ENCODE results near the gene BEND3.

- TF ChIP-seq, protein P1, sequence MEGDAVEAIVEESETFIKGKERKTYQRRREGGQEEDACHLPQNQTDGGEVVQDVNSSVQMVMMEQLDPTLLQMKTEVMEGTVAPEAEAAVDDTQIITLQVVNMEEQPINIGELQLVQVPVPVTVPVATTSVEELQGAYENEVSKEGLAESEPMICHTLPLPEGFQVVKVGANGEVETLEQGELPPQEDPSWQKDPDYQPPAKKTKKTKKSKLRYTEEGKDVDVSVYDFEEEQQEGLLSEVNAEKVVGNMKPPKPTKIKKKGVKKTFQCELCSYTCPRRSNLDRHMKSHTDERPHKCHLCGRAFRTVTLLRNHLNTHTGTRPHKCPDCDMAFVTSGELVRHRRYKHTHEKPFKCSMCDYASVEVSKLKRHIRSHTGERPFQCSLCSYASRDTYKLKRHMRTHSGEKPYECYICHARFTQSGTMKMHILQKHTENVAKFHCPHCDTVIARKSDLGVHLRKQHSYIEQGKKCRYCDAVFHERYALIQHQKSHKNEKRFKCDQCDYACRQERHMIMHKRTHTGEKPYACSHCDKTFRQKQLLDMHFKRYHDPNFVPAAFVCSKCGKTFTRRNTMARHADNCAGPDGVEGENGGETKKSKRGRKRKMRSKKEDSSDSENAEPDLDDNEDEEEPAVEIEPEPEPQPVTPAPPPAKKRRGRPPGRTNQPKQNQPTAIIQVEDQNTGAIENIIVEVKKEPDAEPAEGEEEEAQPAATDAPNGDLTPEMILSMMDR (conservative IDR thresholded peaks at IDR 0.05): no peak
- no peak for TF ChIP-seq ZFX (IDR thresholded peaks at IDR 0.05)
Measured at GRCh38 chr6:107128175-107128574, 12.9 kb upstream of the BEND3 start.

Data from C4-2B (cell line).